Measurements from ENCODE around the gene COMMD10. TPM values are rescaled to one million over a fixed set of nuclear protein-coding genes. Genes with fewer than 3 reads are reported as not detected.
"Not testable (repeated sequence)": the region's sequence is repeated elsewhere in the genome, so short reads cannot be mapped to it uniquely, and the experiment has no call there.

The COMMD10 gene
- total RNA-seq, 1 experiment from 2014 or later: 68.1 TPM

- no peak for DNase-seq (ENCODE audit: low spot score)
Measured at GRCh38 chr5:116097301-116097700, 12.5 kb downstream of the COMMD10 start.

GRCh38 chr5:116098998-116099397 lies 14.2 kb downstream of the COMMD10 start:
- DNase-seq (ENCODE audit: low spot score): no peak

GRCh38 chr5:116104941-116105340 lies 20.1 kb downstream of the COMMD10 start:
- not testable (repeated sequence) for DNase-seq (ENCODE audit: low spot score)

GRCh38 chr5:116115163-116115562 lies 30.3 kb downstream of the COMMD10 start:
- DNase-seq (ENCODE audit: low spot score): no peak

DNA sequence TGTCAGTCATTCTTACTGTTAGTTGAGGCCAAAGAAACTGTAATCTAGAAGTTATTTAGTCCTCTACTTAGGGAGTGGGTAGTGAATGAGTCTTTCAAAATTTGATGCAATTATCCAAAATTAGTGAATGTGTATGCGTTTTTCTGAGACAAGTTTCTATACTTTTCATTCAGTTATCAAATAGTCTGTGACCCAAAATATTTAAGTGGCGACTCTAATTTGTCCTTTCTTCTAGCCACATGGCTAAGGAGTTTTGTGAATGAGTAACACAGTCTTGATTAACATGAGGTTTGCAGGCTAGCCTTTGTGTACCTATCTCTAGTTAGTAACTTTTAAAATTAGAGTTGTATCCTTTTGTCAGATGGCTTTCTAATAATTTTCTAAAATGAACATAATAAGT lies 45.6 kb downstream of the COMMD10 start:
- peak; percentile 21 for DNase-seq (ENCODE audit: low spot score)

GRCh38 chr5:116130976-116131375 lies 46.2 kb downstream of the COMMD10 start:
- no peak for DNase-seq (ENCODE audit: low spot score)

GRCh38 chr5:116133281-116133680 lies 48.5 kb downstream of the COMMD10 start:
- DNase-seq (ENCODE audit: low spot score): no peak

DNA sequence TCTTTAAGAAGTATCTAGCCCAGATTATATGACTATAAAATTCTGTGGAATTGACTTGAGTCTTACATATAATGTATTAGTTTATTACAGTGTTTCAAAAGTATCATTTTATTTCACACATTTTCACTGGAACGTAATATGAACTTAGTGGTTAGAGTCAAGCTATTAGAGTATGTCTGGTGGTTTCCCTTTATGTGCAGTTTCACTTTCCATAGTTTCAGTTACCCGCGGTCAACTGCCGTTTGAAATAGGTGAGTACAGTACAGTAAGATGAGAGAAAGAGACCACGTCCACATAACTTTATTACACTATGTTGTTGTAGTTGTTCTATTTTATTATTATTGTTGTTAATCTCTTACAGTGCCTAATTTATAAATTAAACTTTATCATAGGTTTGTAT lies 50.5 kb downstream of the COMMD10 start:
- DNase-seq (ENCODE audit: low spot score): no peak

DNA sequence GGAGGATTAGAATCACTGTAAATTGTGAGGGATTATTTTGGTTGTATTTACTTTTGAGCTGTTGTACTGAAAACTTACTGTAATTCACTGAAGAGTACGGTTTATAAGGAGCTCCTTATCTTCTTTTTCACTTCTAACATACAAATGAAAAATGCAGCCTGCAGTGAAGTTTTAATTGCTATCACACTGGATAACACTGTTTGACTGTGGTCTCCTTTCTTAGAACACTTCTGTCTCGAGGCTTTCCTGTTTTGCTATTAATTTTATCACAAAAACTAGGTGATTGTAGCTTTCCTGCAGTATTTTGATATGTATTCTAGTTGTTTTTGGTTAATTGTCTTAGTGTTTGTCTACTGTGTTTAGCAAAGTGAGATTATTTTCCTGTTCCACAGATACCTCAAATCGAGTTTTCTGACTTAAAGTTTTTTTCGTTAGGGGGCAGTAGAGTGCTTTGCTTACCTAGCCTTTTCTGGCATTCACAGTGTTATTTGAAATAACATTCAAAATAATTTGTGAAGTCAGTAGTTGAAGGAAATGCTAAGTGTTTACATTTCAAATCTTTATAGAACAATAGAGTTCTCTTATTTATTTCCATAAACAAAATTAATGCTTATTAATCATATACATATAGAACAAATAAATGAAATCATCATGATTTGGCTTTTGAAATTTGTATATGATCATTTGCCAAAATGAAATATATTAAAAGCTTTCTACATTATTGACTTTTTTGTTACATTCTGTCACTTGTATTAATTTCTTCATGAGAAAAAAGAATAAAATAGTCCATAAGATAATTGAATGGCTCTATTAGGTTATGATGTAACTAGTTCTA lies 52.9 kb downstream of the COMMD10 start:
- DNase-seq (ENCODE audit: low spot score): peak; percentile 42

DNA sequence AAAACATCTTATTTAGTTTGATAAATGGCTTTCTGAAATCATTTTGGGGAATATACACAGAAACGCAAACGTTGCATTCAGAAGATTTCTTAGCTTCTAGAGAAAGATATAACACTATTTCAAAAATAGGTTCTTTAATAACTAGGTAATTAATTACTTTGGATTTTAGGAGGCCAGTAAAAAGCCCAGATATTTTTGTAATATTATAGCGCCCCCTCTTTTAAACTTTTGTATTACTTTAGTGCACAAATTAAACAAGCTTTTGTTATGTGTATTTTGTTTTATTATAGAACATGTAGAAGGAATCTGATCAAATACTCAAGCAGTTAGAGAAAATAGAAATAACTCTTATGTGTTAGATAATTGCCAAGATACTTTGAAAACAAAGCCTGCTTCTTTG lies 57.7 kb downstream of the COMMD10 start:
- no peak for DNase-seq (ENCODE audit: low spot score)

GRCh38 chr5:116144103-116144502 lies 59.3 kb downstream of the COMMD10 start:
- DNase-seq (ENCODE audit: low spot score): peak; percentile 55

- DNase-seq (ENCODE audit: low spot score): no peak
Measured at GRCh38 chr5:116144991-116145390, 60.2 kb downstream of the COMMD10 start.

GRCh38 chr5:116145416-116145815 lies 60.6 kb downstream of the COMMD10 start:
- DNase-seq (ENCODE audit: low spot score): no peak

DNA sequence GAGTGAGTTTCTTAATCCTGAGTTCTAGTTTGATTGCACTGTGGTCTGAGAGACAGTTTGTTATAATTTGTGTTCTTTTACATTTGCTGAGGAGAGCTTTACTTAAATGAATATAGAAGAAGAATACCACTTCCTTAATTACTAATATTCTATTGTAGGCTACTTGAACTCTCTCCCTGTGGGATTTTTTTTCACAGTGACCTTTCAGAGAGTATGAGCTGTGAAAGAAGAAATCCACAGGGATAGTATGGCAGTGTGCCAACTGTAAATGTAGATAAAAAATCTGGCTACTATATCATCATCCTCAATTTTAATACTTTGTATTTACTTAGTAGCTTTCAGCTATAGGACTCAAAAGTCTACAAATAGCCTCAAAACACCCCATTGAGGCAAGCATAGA lies 67.3 kb downstream of the COMMD10 start:
- DNase-seq (ENCODE audit: low spot score): no peak

DNA sequence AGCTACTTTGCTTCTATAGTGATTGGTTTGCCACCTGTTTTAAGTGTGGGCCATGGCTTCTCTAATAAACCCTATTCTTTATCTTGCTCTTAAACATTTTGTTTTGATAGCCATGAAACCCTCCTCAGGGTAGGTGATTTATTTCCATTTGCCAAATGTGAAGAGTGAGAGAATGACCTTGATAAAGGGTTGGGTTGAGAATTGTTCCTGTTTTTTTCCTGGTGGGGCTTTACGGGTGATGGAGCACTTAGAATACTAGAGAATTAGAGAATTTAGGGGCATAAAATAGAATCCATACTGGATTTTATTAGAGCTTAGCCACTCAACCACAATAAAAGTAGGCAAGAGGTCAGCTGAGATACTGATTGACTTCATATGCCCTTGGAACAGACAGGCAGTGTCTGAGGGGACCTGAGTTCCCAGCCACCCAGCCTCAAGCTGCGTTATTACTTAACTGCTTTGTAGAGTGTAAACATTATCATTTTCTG lies 68.9 kb downstream of the COMMD10 start:
- no peak for DNase-seq (ENCODE audit: low spot score)

DNA sequence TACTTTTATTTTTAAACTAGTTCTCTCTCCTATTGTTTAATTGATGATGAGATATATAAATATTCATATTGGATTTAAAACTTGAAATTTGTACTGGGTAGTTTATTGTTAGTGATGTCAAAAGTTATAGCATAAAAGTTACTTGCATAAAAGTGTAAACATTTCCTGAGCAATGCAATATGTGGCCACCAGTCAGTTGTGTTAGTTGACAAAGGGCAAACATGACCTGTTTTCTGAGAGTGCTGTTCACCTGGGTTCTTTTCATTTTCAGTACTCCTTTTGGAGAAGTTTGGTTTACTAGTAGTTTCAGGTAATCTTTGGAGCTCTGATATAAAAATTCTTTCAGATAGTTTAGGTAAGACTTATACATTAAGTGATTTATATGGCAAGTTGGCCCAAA lies 69.4 kb downstream of the COMMD10 start:
- no peak for DNase-seq (ENCODE audit: low spot score)

GRCh38 chr5:116154931-116155330 lies 70.1 kb downstream of the COMMD10 start:
- DNase-seq (ENCODE audit: low spot score): no peak

DNA sequence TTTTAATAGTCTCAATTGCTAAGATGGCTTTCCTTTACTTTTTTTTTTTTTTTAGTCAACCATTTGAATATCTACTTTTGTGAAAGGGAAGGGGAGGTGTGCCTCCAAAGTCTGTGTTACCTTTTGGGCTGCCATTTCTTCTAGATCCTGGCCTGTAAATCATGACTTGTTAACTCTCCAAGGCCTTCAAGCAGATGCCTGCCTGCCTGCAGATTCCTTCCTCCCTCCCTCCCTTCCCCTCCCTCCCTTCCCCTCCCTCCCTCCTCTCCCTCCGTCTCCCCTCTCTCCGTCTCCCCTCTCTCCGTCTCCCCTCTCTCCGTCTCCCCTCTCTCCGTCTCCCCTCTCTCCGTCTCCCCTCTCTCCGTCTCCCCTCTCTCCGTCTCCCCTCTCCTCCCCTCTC lies 73.1 kb downstream of the COMMD10 start:
- DNase-seq (ENCODE audit: low spot score): no peak

DNA sequence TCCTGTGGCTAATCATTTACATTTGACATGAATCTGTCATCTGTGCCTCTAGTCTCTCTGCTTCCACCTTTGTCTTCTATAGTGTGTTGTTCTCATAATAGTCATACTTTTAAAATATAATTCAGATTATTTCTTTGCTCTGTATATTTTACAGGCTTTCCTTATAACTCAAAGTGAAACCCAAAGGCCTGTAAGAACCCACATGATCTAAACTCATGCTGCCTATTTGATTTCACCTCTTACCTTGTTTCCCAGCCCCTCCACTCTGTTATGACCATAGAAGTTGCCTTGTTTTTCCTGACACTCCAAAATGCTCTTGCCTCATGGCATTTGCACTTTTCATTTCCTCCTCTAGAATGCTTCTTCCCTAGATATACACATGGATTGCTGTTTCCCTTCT lies 74.2 kb downstream of the COMMD10 start:
- DNase-seq (ENCODE audit: low spot score): no peak

DNA sequence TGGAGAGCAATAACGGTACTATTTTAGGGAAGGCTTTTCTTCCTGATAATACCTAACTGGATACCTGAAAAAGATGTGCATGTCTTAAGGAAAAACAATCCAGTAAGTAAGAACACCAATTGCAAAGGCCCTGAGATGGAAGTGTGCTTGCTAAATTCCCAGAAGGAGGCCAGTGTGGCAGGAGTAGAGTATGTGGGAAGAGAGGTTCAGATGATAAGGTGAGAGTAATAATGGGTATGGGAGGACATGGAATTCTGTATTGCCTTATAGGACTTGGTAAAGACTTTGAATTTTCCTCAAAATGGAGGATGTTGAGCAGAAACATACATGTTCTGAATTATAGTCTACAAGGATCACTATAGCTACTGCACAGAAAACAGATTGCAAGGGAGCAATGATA lies 89.3 kb downstream of the COMMD10 start:
- DNase-seq (ENCODE audit: low spot score): no peak

- peak; percentile 39 for DNase-seq (ENCODE audit: low spot score)
Measured at GRCh38 chr5:116176121-116176520, 91.3 kb downstream of the COMMD10 start.

DNA sequence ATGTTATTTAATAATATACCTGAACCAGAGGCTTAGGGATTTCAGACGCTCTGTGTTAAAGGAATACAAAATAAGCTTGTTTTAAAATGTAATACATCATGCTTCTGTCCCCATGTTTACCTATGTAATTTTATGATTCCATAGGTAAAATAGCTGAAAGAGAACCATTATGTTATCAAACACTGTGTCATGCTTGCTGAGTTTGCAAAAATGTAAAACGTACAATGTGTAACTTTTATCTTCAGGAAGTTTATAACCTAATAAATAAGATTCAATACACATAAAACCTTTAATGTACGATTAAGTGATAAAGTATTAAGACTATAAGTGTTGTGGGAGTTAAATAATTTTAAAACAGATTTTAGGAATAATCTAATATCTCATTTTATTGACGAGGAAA lies 94.1 kb downstream of the COMMD10 start:
- DNase-seq (ENCODE audit: low spot score): no peak

- no peak for DNase-seq (ENCODE audit: low spot score)
Measured at GRCh38 chr5:116209166-116209565, 124.3 kb downstream of the COMMD10 start.

DNA sequence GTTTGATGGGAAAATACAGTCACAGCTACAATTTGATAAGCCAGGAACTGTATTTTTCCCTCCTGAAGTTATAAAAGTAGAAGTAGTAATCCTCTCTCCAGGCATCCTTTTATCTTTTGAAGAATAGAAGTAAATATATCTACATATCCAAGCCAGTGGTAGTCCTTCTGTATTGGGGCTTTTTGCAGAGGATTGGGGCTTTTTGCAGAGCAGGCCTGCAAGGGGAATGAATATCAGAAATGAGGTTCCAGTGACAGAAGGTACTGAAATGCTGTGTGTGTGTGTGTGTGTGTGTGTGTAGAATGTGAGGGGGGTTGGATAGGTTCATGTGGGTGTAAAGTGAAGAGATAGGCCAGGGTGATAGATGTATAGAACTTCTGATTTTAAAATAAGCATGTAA lies 127.4 kb downstream of the COMMD10 start:
- DNase-seq (ENCODE audit: low spot score): no peak

Data from A172 (cell line).